ENCODE data around the gene TYSND1. TPM values are rescaled to one million over a fixed set of nuclear protein-coding genes. Genes with fewer than 3 reads are reported as not detected.
A peak's percentile ranks its signal among the peaks of the same experiment; 100 is the strongest.

TYSND1 gene, protein sequence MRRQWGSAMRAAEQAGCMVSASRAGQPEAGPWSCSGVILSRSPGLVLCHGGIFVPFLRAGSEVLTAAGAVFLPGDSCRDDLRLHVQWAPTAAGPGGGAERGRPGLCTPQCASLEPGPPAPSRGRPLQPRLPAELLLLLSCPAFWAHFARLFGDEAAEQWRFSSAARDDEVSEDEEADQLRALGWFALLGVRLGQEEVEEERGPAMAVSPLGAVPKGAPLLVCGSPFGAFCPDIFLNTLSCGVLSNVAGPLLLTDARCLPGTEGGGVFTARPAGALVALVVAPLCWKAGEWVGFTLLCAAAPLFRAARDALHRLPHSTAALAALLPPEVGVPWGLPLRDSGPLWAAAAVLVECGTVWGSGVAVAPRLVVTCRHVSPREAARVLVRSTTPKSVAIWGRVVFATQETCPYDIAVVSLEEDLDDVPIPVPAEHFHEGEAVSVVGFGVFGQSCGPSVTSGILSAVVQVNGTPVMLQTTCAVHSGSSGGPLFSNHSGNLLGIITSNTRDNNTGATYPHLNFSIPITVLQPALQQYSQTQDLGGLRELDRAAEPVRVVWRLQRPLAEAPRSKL
- total RNA-seq: 1 to 10 TPM; 2.4 to 4.7 (median 3.7) TPM
- 1 to 10 TPM; 2.8 to 7.5 (median 4.1) TPM for polyA plus RNA-seq
- long read RNA-seq, donor 1, transcript TYSND1-201 (4 exons, 3,644 nt): major isoform, 14 of 18 reads
- long read RNA-seq, donor 1, partial matches to known transcripts: 2 of 18 reads
- long read RNA-seq, donor 1, other reads (novel, unspliced or antisense): 1 of 18 reads
- long read RNA-seq, donor 2, transcript TYSND1-201 (4 exons, 3,644 nt): major isoform, 10 of 16 reads
- long read RNA-seq, donor 2, partial matches to known transcripts: 1 of 16 reads
- long read RNA-seq, donor 2, other reads (novel, unspliced or antisense): 2 of 16 reads

DNA sequence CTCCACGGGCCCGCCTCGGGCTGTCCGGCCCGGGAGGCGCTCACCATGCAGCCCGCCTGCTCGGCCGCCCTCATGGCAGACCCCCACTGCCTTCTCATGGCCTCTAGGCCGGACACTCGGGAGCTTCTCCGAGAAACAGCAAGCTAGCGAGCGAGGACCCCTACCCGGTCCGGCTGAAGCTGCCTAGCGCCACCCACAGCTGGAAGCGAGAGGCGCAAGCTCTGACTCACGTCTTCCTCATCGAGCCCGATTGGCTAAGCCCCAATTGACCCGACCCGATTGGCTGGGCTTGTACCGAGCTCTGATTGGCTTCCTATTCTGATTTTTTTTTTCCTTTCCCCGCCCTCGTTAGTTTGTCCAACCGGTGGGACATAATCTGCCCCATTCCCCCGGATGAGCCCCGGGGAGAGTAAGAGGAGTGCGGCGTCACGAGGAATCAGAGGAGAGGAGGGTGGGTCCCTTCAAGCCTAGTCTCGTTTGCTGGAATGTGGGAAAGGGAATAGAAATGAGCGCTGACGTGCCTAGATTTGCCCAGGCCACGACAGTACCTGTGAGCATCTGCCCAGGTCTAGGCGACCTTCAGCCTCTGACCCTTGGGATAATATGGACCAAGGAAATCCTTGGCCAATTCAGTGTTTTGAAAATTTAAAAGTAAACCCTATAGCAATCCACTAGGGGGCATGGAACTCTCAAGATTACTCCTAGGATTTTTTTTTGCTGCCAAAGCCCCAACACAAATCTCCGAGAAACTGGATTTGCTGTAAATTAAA, at the start of gene TYSND1:
TSS of gene TYSND1 (minus strand) at position 212 of the 770 bp plus-strand sequence. CDS start at position 98, 114 bp downstream.
- intact Hi-C loops (cut with DNase I): no loop called here
- TF ChIP-seq, protein P1, sequence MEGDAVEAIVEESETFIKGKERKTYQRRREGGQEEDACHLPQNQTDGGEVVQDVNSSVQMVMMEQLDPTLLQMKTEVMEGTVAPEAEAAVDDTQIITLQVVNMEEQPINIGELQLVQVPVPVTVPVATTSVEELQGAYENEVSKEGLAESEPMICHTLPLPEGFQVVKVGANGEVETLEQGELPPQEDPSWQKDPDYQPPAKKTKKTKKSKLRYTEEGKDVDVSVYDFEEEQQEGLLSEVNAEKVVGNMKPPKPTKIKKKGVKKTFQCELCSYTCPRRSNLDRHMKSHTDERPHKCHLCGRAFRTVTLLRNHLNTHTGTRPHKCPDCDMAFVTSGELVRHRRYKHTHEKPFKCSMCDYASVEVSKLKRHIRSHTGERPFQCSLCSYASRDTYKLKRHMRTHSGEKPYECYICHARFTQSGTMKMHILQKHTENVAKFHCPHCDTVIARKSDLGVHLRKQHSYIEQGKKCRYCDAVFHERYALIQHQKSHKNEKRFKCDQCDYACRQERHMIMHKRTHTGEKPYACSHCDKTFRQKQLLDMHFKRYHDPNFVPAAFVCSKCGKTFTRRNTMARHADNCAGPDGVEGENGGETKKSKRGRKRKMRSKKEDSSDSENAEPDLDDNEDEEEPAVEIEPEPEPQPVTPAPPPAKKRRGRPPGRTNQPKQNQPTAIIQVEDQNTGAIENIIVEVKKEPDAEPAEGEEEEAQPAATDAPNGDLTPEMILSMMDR (IDR thresholded peaks at IDR 0.05): peak; percentile 68
- Histone ChIP-seq H3K4me1 (peaks cover 7% of the 10 kb centered on the region), H3K36me3 (ENCODE audit: insufficient read depth in 1 of 2, low read depth in 1 of 2) (peaks cover 0 to 34% of the 10 kb centered on the region in 2 donors), H3K27ac (peak within 1 kb of the TSS; percentile 90), H3K9me3 (no peaks in the 10 kb centered on the region), H3K27me3 (ENCODE audit: insufficient read depth in 3 of 3, low read length in 2 of 3) (no peaks in the 10 kb centered on the region), H3K4me3 (peak within 1 kb of the TSS; percentile 82)
- ATAC-seq (peak; percentile 93 to 96 (median 94)), DNase-seq (peak; percentile 97 to 98)
- WGBS, 3 donors: 0 to 1% (median 1%) methylated on average over 37 to 39 of the region's 39 CpGs

DNA sequence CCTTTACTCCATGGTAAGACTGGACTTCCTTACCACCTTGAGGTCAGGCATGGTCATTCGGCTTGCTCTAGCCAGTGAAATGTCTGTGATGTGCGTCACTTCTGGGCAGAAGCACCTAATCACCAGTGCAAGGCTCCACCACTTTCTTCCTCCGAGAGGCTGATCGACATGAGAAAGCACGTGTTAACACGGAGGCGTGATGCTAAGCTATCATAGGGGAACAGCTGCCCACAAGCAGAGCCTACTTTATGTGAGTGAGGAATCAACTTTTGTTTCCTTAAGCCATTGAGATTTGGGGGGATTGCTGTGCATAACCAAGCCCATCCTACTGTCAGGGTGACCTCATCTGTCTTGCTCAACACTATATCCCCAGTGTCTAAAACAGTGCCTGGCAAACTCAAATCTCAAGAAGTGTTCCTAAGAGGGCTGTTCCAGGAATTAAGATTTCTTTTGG, 46.9 kb upstream of the TYSND1 start:
- no peaks in the 10 kb centered on the region for H3K9me3 ChIP-seq
- H3K36me3 ChIP-seq (ENCODE audit: insufficient read depth in 1 of 2, low read depth in 1 of 2): peaks cover 0 to 6% of the 10 kb centered on the region in 2 donors
- H3K27me3 ChIP-seq (ENCODE audit: insufficient read depth in 3 of 3, low read length in 2 of 3): no peaks in the 10 kb centered on the region
- no peaks in the 10 kb centered on the region for H3K4me1 ChIP-seq
- intact Hi-C loops (cut with DNase I): no loop called here
- peak overlapping the region; percentile 10 for H3K27ac ChIP-seq
- TF ChIP-seq, protein P1 (IDR thresholded peaks at IDR 0.05): no peak
- WGBS, 3 donors: 91 to 93% (median 92%) methylated on average over 7 of the region's 7 CpGs
- DNase-seq (no peak), ATAC-seq (peak; percentile 27 to 63 (median 56))
- no peak overlapping the region for H3K4me3 ChIP-seq

DNA sequence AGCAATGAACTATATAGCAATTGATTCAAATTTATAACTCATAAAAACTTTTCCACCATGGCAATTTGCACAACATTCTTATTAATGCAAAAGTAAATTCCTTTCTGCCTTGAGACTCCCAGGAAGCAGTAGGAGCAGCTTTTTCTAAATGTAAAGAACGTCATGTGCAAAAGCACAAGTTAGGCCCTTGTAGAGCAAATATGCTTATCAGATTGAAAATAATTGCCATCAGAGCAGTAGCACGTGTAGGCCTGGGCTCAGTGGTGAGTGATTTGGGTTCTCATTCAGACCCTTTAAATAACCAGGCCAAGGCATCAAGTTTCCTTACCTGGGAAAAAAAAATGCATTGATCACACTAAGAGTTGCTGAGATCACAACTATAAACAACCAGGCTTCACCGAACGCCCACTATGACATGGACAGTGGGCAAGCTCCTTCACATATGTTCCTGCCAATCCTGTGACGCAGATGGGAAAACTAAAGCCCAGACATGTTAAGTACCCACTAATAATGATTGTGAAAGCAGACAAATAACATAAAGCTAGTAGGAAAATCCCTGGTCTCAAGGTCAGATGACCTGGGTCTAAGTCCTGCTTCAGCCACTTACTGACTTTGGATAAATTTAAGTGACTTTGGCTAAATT, 45.9 kb upstream of the TYSND1 start:
- Histone ChIP-seq H3K27me3 (ENCODE audit: insufficient read depth in 3 of 3, low read length in 2 of 3) (no peaks in the 10 kb centered on the region), H3K4me3 (no peak overlapping the region), H3K9me3 (no peaks in the 10 kb centered on the region), H3K27ac (peak overlapping the region; percentile 36), H3K4me1 (no peaks in the 10 kb centered on the region), H3K36me3 (ENCODE audit: insufficient read depth in 1 of 2, low read depth in 1 of 2) (no peaks in the 10 kb centered on the region)
- 72 to 81% (median 77%) methylated on average over 5 of the region's 5 CpGs for WGBS, 3 donors
- TF ChIP-seq, protein P1 (IDR thresholded peaks at IDR 0.05): no peak
- ATAC-seq (no peak), DNase-seq (no peak)
- intact Hi-C loops (cut with DNase I): no loop called here

DNA sequence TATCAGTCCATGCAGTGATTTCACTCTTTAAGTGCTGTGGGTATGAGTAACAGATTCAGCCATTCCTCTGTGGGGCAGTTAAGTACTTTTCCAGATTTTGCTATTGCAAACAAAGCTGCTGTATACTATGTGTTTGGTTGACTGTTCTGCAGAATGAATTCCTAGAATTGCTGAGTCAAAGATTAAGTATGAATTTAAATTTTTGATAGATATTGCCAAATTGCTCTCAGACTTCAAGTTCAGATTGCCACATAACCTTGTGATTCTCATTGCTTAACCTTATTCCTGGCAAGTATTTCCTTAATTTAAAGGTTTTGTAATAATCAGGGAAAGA, 45.4 kb upstream of the TYSND1 start:
- Histone ChIP-seq H3K36me3 (ENCODE audit: insufficient read depth in 1 of 2, low read depth in 1 of 2) (no peaks in the 10 kb centered on the region), H3K9me3 (no peaks in the 10 kb centered on the region), H3K4me1 (no peaks in the 10 kb centered on the region), H3K4me3 (no peak overlapping the region), H3K27ac (no peak overlapping the region), H3K27me3 (ENCODE audit: insufficient read depth in 3 of 3, low read length in 2 of 3) (no peaks in the 10 kb centered on the region)
- DNase-seq (no peak), ATAC-seq (peak in 2 of 4 donors; percentile 13 to 40)
- TF ChIP-seq, protein P1 (IDR thresholded peaks at IDR 0.05): no peak
- intact Hi-C loops (cut with DNase I): no loop called here
